Measurements from ENCODE around the gene NDUFS2.
A peak's percentile ranks its signal among the peaks of the same experiment; 100 is the strongest.

NDUFS2 gene

DNA sequence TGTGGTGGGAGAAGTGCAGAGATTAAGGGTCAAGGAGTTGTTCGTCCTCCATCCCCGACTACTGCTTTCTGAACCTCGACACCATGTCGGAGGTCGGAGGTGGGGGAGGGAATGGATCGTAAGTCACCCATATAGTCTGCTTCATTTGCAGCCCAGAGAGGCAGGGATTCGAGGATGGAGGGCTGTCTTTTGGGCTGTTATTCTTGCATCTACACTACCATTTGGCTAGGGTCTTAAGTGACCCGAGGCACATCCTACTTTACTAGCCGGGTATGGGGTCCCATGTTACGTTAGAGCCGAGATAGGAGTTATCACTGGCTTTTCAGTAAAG lies 42.3 kb upstream of the NDUFS2 start:
- H3K27ac ChIP-seq: peak overlapping the region; percentile 92
- no peak for TF ChIP-seq ZFX (IDR thresholded peaks at IDR 0.05)
- TF ChIP-seq CTCF (conservative IDR thresholded peaks at IDR 0.05): no peak

GRCh38 chr1:161160671-161161145 lies 41.5 kb upstream of the NDUFS2 start:
- no peak overlapping the region for H3K27ac ChIP-seq

DNA sequence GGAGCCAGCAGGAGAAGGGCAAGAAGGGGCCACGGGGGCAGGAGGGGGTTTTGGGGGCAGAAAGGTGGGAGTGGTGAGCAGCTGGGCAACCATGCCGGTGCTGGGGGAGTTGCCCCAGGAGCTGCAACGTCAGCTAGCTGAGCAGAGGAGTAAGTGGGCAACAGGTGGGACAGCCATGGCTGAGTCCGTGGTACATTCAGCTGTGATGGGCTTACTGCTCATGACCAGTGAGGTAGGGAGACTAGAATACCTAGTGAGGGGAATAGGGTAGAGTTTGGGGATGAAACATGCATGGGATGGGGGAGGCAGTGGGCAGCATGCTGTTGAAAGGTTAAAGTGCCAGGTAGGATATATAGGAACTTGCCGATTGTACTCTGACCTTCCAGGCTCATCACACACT lies 40.5 kb upstream of the NDUFS2 start:
- no peak overlapping the region for H3K27ac ChIP-seq

More at GRCh38 chr1:161160671-161161145, 41.5 kb upstream of the NDUFS2 start:
- TF ChIP-seq CTCF (conservative IDR thresholded peaks at IDR 0.05) (no peak), ZFX (IDR thresholded peaks at IDR 0.05) (no peak)

GRCh38 chr1:161162052-161162451 lies 40.1 kb upstream of the NDUFS2 start:
- no peak for TF ChIP-seq CTCF (conservative IDR thresholded peaks at IDR 0.05)
- TF ChIP-seq ZFX (IDR thresholded peaks at IDR 0.05): no peak
- no peak overlapping the region for H3K27ac ChIP-seq

More for the DNA sequence above, 40.5 kb upstream of the NDUFS2 start:
- no peak for TF ChIP-seq CTCF (conservative IDR thresholded peaks at IDR 0.05)
- TF ChIP-seq ZFX (IDR thresholded peaks at IDR 0.05): no peak

GRCh38 chr1:161162806-161163205 lies 39.4 kb upstream of the NDUFS2 start:
- no peak for TF ChIP-seq ZFX (IDR thresholded peaks at IDR 0.05)
- TF ChIP-seq CTCF (conservative IDR thresholded peaks at IDR 0.05): no peak
- no peak overlapping the region for H3K27ac ChIP-seq

DNA sequence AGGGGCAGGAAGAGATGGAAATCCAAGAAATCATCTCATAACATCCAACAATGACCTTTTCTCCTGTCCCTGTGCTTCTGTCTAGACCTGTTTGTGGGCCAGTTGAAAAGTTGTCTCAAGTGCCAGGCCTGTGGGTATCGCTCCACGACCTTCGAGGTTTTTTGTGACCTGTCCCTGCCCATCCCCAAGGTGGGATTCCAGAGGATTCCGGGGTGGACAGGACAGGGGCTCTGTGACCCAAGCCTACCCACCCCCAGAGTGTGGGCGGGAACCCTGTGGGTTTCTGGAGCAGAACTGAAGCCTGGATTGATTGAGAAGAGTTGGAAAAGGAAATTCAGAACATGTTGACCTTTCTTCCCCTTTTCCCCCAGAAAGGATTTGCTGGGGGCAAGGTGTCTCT lies 38.4 kb upstream of the NDUFS2 start:
- TF ChIP-seq ZFX (IDR thresholded peaks at IDR 0.05) (no peak), CTCF (conservative IDR thresholded peaks at IDR 0.05) (no peak)
- no peak overlapping the region for H3K27ac ChIP-seq

DNA sequence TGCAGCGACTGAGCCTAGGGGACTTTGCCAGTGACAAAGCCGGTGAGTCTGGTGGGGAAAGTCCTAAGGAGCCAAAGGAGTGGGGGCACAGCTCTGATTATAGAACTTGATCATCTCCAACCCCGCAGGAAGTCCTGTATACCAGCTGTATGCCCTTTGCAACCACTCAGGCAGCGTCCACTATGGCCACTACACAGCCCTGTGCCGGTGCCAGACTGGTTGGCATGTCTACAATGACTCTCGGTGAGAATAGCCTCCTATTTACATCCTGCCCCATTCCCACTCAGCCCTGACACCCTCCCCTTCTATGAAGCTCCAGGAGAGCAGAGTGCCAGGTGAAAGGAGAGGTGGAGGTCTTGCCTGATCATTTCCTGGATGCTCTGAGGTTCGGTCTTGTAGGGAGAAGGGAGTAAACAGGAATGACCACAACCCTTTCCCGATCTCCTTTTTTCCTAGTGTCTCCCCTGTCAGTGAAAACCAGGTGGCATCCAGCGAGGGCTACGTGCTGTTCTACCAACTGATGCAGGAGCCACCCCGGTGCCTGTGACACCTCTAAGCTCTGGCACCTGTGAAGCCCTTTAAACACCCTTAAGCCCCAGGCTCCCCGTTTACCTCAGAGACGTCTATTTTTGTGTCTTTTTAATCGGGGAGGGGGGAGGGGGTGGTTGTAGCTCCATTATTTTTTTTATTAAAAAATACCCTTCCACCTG lies 37.1 kb upstream of the NDUFS2 start:
- peak overlapping the region; percentile 72 for H3K27ac ChIP-seq

More for the DNA sequence above, 37.1 kb upstream of the NDUFS2 start:
- TF ChIP-seq ZFX (IDR thresholded peaks at IDR 0.05) (no peak), CTCF (conservative IDR thresholded peaks at IDR 0.05) (no peak)
